ENCODE measurements around the gene PNP.

Gene PNP

GRCh38 chr14:20469242-20469889, at the start of gene PNP (continued):
- TF ChIP-seq, protein P1, sequence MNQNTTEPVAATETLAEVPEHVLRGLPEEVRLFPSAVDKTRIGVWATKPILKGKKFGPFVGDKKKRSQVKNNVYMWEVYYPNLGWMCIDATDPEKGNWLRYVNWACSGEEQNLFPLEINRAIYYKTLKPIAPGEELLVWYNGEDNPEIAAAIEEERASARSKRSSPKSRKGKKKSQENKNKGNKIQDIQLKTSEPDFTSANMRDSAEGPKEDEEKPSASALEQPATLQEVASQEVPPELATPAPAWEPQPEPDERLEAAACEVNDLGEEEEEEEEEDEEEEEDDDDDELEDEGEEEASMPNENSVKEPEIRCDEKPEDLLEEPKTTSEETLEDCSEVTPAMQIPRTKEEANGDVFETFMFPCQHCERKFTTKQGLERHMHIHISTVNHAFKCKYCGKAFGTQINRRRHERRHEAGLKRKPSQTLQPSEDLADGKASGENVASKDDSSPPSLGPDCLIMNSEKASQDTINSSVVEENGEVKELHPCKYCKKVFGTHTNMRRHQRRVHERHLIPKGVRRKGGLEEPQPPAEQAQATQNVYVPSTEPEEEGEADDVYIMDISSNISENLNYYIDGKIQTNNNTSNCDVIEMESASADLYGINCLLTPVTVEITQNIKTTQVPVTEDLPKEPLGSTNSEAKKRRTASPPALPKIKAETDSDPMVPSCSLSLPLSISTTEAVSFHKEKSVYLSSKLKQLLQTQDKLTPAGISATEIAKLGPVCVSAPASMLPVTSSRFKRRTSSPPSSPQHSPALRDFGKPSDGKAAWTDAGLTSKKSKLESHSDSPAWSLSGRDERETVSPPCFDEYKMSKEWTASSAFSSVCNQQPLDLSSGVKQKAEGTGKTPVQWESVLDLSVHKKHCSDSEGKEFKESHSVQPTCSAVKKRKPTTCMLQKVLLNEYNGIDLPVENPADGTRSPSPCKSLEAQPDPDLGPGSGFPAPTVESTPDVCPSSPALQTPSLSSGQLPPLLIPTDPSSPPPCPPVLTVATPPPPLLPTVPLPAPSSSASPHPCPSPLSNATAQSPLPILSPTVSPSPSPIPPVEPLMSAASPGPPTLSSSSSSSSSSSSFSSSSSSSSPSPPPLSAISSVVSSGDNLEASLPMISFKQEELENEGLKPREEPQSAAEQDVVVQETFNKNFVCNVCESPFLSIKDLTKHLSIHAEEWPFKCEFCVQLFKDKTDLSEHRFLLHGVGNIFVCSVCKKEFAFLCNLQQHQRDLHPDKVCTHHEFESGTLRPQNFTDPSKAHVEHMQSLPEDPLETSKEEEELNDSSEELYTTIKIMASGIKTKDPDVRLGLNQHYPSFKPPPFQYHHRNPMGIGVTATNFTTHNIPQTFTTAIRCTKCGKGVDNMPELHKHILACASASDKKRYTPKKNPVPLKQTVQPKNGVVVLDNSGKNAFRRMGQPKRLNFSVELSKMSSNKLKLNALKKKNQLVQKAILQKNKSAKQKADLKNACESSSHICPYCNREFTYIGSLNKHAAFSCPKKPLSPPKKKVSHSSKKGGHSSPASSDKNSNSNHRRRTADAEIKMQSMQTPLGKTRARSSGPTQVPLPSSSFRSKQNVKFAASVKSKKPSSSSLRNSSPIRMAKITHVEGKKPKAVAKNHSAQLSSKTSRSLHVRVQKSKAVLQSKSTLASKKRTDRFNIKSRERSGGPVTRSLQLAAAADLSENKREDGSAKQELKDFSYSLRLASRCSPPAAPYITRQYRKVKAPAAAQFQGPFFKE (tag by site-specific recombination; IDR thresholded peaks at IDR 0.05; ENCODE audit: borderline replicate concordance) = peak; percentile 96; the same call in 1 of the 2 replicates
- TF ChIP-seq ZNF366 (tag by site-specific recombination; conservative IDR thresholded peaks at IDR 0.05) (no peak; the same call in 1 of the 2 replicates), SETDB1 (IDR thresholded peaks at IDR 0.05; ENCODE audit: insufficient read length, low read length) (no peak), ZNF146 (tag by site-specific recombination; IDR thresholded peaks at IDR 0.05) (peak; percentile 51; the same call in 1 of the 2 replicates), ZNF169 (tag by site-specific recombination; IDR thresholded peaks at IDR 0.05) (no peak), ZNF280C (tag by site-specific recombination; IDR thresholded peaks at IDR 0.05) (no peak), ZNF692 (tag by site-specific recombination; IDR thresholded peaks at IDR 0.05) (peak; percentile 95), ZSCAN16 (tag by site-specific recombination; IDR thresholded peaks at IDR 0.05) (no peak), KLF9 (tag by site-specific recombination; IDR thresholded peaks at IDR 0.05; ENCODE audit: low read depth) (no peak; the same call in 1 of the 2 replicates), ZNF747 (tag by site-specific recombination; IDR thresholded peaks at IDR 0.05) (no peak), ZNF629 (tag by site-specific recombination; IDR thresholded peaks at IDR 0.05) (peak; percentile 75), ZNF248 (tag by site-specific recombination; IDR thresholded peaks at IDR 0.05) (no peak), ZNF114 (tag by site-specific recombination; IDR thresholded peaks at IDR 0.05) (no peak), IKZF3 (tag by site-specific recombination; IDR thresholded peaks at IDR 0.05) (peak; percentile 10; the same call in 1 of the 2 replicates), ZNF354C (tag by site-specific recombination; IDR thresholded peaks at IDR 0.05; ENCODE audit: borderline replicate concordance, low read depth) (no peak), ZNF501 (tag by site-specific recombination; IDR thresholded peaks at IDR 0.05) (peak; percentile 97), ZNF391 (tag by site-specific recombination; IDR thresholded peaks at IDR 0.05; ENCODE audit: borderline replicate concordance, low read depth) (peak; percentile 93; the same call in 1 of the 2 replicates), KLF7 (tag by site-specific recombination; IDR thresholded peaks at IDR 0.05; ENCODE audit: borderline replicate concordance) (peak; percentile 32; the same call in 1 of the 2 replicates), ZNF133 (tag by site-specific recombination; IDR thresholded peaks at IDR 0.05) (no peak), ZNF777 (tag by site-specific recombination; IDR thresholded peaks at IDR 0.05; ENCODE audit: borderline replicate concordance) (no peak)
- TF ChIP-seq, protein P2, sequence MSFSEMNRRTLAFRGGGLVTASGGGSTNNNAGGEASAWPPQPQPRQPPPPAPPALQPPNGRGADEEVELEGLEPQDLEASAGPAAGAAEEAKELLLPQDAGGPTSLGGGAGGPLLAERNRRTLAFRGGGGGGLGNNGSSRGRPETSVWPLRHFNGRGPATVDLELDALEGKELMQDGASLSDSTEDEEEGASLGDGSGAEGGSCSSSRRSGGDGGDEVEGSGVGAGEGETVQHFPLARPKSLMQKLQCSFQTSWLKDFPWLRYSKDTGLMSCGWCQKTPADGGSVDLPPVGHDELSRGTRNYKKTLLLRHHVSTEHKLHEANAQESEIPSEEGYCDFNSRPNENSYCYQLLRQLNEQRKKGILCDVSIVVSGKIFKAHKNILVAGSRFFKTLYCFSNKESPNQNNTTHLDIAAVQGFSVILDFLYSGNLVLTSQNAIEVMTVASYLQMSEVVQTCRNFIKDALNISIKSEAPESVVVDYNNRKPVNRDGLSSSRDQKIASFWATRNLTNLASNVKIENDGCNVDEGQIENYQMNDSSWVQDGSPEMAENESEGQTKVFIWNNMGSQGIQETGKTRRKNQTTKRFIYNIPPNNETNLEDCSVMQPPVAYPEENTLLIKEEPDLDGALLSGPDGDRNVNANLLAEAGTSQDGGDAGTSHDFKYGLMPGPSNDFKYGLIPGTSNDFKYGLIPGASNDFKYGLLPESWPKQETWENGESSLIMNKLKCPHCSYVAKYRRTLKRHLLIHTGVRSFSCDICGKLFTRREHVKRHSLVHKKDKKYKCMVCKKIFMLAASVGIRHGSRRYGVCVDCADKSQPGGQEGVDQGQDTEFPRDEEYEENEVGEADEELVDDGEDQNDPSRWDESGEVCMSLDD (tag by site-specific recombination; IDR thresholded peaks at IDR 0.05) = peak; percentile 49; the same call in 1 of the 2 replicates
- TF ChIP-seq, protein P3, sequence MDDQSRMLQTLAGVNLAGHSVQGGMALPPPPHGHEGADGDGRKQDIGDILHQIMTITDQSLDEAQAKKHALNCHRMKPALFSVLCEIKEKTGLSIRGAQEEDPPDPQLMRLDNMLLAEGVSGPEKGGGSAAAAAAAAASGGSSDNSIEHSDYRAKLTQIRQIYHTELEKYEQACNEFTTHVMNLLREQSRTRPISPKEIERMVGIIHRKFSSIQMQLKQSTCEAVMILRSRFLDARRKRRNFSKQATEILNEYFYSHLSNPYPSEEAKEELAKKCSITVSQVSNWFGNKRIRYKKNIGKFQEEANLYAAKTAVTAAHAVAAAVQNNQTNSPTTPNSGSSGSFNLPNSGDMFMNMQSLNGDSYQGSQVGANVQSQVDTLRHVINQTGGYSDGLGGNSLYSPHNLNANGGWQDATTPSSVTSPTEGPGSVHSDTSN (CRISPR knock-in tag; IDR thresholded peaks at IDR 0.05) = 0 out of 2 replicates have a peak, but pooled peaks have one; percentile 72
- TF ChIP-seq, protein P4, sequence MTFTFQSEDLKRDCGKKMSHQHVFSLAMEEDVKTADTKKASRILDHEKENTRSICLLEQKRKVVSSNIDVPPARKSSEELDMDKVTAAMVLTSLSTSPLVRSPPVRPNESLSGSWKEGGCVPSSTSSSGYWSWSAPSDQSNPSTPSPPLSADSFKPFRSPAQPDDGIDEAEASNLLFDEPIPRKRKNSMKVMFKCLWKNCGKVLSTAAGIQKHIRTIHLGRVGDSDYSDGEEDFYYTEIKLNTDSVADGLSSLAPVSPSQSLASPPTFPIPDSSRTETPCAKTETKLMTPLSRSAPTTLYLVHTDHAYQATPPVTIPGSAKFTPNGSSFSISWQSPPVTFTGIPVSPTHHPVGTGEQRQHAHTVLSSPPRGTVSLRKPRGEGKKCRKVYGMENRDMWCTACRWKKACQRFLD (tag by site-specific recombination; IDR thresholded peaks at IDR 0.05) = no peak

All from HEK293 (cell line).